Measurements from ENCODE around the gene SAPCD1. TPM values are rescaled to one million over a fixed set of nuclear protein-coding genes. Genes with fewer than 3 reads are reported as not detected.

The SAPCD1 gene
- total RNA-seq, 2 donors from 2014 or later, result 1.7 to 8.9 TPM

DNA sequence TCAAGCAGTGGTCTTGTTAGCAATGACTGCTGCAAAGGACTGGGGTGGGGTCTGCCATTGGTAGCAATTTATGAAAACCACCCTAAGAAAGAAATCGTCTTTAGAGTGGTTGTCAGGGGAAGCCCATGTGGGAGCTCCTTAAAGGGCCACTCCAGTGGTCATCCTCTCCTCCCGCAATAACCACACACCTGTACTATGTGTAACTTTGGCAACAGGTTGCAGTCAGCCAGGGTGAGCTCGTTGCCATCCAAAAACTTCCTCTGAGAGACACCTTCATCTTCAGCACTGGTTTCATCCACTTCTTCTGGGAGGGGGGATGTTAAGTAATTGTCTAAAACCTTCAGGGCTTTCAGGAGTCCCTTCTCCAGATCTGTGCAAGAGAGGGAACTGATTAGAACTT is 30.4 kb upstream of the SAPCD1 start:
- H3K27ac ChIP-seq, result peak overlapping the region; percentile 23
- intact Hi-C loops (cut with DNase I), result no loop called here

GRCh38 chr6:31733734-31734133 is 28.7 kb upstream of the SAPCD1 start:
- H3K27me3 ChIP-seq, result no peaks in the 10 kb centered on the region

More for the DNA sequence above, 30.4 kb upstream of the SAPCD1 start:
- TF ChIP-seq, protein P1, sequence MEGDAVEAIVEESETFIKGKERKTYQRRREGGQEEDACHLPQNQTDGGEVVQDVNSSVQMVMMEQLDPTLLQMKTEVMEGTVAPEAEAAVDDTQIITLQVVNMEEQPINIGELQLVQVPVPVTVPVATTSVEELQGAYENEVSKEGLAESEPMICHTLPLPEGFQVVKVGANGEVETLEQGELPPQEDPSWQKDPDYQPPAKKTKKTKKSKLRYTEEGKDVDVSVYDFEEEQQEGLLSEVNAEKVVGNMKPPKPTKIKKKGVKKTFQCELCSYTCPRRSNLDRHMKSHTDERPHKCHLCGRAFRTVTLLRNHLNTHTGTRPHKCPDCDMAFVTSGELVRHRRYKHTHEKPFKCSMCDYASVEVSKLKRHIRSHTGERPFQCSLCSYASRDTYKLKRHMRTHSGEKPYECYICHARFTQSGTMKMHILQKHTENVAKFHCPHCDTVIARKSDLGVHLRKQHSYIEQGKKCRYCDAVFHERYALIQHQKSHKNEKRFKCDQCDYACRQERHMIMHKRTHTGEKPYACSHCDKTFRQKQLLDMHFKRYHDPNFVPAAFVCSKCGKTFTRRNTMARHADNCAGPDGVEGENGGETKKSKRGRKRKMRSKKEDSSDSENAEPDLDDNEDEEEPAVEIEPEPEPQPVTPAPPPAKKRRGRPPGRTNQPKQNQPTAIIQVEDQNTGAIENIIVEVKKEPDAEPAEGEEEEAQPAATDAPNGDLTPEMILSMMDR (IDR thresholded peaks at IDR 0.05), result no peak
- Histone ChIP-seq H3K36me3 (peaks cover 14% of the 10 kb centered on the region), H3K27me3 (no peaks in the 10 kb centered on the region), H3K9ac (ENCODE audit: low read depth in 2 of 2, low read length in 2 of 2) (peak overlapping the region in 1 of 2 donors; percentile 14), H3K9me3 (no peaks in the 10 kb centered on the region), H3K4me1 (peaks cover 13% of the 10 kb centered on the region), H3K4me3 (no peak overlapping the region)
- no peak for DNase-seq

DNA sequence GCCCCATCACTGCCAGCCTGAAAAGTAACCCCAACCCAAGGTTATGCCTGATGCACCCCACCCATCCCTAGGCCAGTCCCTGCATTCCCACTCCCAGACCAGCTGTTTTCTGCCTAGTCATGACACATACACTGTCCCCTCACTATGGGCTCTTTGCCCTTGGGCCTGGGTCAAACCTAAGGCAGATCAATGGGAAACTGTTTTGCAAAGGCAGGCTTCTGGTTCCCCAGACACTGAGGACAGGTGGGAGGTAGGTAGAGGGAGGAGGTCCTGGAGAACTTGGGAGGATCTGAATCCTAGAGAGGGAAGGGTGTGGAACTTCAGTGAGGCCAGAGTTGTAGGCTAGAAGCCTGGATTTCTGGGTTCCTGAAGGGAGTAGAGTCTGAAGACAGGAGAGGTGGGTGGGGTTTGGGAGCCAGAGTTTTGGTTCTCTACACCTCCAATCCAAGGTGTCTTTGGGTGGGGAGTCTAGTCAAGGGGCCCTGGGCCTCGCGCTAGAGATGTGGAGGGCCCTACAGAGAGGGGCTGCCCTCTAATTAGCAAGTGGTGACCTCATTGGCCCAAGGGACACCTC is 28.1 kb upstream of the SAPCD1 start:
- peak overlapping the region; percentile 86 for H3K27ac ChIP-seq
- DNase-seq, result no peak
- peak overlapping the region; percentile 74 for H3K4me3 ChIP-seq
- intact Hi-C loops (cut with DNase I), result no loop called here
- H3K9ac ChIP-seq (ENCODE audit: low read depth in 2 of 2, low read length in 2 of 2), result peak overlapping the region; percentile 95 to 100
- no peaks in the 10 kb centered on the region for H3K9me3 ChIP-seq
- H3K4me1 ChIP-seq, result peaks cover 10% of the 10 kb centered on the region
- H3K27me3 ChIP-seq, result no peaks in the 10 kb centered on the region
- peaks cover 14% of the 10 kb centered on the region for H3K36me3 ChIP-seq
- TF ChIP-seq, protein P1 (IDR thresholded peaks at IDR 0.05), result no peak

More at GRCh38 chr6:31733734-31734133, 28.7 kb upstream of the SAPCD1 start:
- Histone ChIP-seq H3K9ac (ENCODE audit: low read depth in 2 of 2, low read length in 2 of 2) (peak overlapping the region; percentile 95 to 100), H3K4me3 (no peak overlapping the region), H3K27ac (peak overlapping the region; percentile 86), H3K36me3 (peaks cover 14% of the 10 kb centered on the region), H3K9me3 (no peaks in the 10 kb centered on the region), H3K4me1 (peaks cover 10% of the 10 kb centered on the region)
- TF ChIP-seq, protein P1 (IDR thresholded peaks at IDR 0.05), result no peak
- intact Hi-C loops (cut with DNase I), result no loop called here
- DNase-seq, result no peak

GRCh38 chr6:31734821-31735406 is 27.5 kb upstream of the SAPCD1 start:
- Histone ChIP-seq H3K9me3 (no peaks in the 10 kb centered on the region), H3K27me3 (no peaks in the 10 kb centered on the region), H3K27ac (peak overlapping the region; percentile 86), H3K4me1 (peaks cover 10% of the 10 kb centered on the region), H3K4me3 (peak overlapping the region; percentile 74), H3K36me3 (peaks cover 14% of the 10 kb centered on the region), H3K9ac (ENCODE audit: low read depth in 2 of 2, low read length in 2 of 2) (peak overlapping the region; percentile 95 to 100)
- peak; percentile 83 for DNase-seq
- TF ChIP-seq, protein P1 (IDR thresholded peaks at IDR 0.05), result no peak
- intact Hi-C loops (cut with DNase I), result loop anchor here (5.0 kb wide), 1 partner anchor 33 kb away; the partner anchor contains the start of gene ABHD16A

GRCh38 chr6:31736021-31736767 is 26.3 kb upstream of the SAPCD1 start, which contains the start of gene CLIC1:
Gene CLIC1 (minus strand): TSS chr6:31736530. CDS start chr6:31736300, 230 bp downstream.
- Histone ChIP-seq H3K9ac (ENCODE audit: low read depth in 2 of 2, low read length in 2 of 2) (peak within 1 kb of the TSS; percentile 95 to 100), H3K4me1 (peaks cover 10% of the 10 kb centered on the region), H3K9me3 (no peaks in the 10 kb centered on the region), H3K27me3 (no peaks in the 10 kb centered on the region), H3K4me3 (peak within 1 kb of the TSS; percentile 74), H3K27ac (peak within 1 kb of the TSS; percentile 86), H3K36me3 (peaks cover 14% of the 10 kb centered on the region)
- DNase-seq, result peak; percentile 95
- TF ChIP-seq, protein P1 (IDR thresholded peaks at IDR 0.05), result no peak
- intact Hi-C loops (cut with DNase I), result loop anchor here (5.0 kb wide), 1 partner anchor 34 kb away; the partner anchor contains the start of gene ABHD16A
